A549 treated with dexamethasone at 1 μM for 4 hours (cell line): ENCODE data around the gene RPS19BP1. TPM values are rescaled to one million over a fixed set of nuclear protein-coding genes. Genes with fewer than 3 reads are reported as not detected.

Experiments
- total RNA-seq: library from RNA; stranded (reverse); fragments of 200-300 nt; extraction: Qiagen RNA extraction; gene quantifications from 5 replicates; pipeline ENCODE4 v1.2.3, GENCODE V29; 2022

The RPS19BP1 gene, protein sequence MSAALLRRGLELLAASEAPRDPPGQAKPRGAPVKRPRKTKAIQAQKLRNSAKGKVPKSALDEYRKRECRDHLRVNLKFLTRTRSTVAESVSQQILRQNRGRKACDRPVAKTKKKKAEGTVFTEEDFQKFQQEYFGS
- total RNA-seq, result 74.6 to 99.1 TPM (median 82.4 TPM) in 5 replicates

DNA sequence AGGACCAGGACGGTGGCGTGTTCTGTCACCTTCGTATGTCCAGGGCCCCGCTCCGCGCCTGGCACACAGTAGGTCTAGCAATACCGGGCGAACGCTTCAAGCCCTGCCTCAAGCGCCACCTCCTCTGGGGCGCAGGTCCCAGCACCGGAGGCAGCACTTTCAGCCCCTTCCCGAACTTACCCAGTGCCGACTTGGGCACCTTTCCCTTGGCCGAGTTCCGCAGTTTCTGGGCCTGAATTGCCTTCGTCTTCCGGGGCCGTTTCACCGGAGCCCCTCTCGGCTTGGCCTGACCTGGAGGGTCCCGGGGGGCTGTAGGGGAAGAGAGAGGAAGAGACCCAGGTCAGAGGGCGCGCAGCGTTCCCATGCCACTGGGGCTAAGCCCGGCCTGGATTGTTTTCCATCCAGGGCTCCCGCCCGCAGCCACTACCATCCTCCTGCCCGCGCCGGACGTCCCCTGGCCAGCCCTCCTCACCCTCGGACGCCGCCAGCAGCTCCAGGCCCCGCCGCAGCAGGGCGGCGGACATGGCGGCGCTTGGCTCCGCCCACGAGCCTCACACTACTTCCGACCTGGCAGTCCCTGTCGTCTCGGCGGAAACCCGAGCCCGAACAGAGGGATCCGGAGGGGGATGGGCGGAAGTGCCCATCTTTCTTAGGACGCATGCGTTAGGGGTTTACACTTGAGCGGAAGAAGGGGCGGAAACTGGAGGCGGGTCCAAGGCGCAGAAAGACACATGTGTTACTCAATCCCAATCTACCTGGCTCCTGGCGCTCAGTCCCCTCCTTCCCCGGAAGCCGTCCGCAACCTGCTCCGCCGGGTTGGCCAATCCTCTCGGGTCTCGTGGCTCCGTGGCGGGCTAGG lies at the start of gene RPS19BP1:
Gene RPS19BP1 (minus strand): TSS at position 534 of the 859 bp plus-strand sequence. CDS start 10 bp downstream, at position 524.

DNA sequence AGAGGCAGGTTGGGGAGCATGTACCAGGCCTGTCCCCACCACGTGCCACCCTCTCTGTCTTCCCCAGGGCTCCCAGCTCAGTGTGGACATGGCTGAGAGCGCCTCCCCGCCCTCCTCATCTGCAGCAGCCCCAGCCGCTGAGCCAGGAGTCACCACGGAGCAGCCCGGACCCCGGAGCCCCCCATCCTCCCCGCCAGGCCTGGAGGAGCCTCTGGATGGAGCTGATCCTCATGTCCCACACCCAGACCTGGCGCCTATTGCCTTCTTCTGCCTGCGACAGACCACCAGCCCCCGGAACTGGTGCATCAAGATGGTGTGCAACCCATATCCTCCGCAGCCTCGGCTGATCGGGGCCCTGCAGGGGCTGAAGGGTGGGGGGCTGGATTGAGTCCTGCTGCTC lies 38.1 kb upstream of the RPS19BP1 start, which contains the start of gene CACNA1I:
Gene CACNA1I (plus strand): TSS at position 89 of the 400 bp plus-strand sequence. CDS start 0 bp downstream, at position 89.

DNA sequence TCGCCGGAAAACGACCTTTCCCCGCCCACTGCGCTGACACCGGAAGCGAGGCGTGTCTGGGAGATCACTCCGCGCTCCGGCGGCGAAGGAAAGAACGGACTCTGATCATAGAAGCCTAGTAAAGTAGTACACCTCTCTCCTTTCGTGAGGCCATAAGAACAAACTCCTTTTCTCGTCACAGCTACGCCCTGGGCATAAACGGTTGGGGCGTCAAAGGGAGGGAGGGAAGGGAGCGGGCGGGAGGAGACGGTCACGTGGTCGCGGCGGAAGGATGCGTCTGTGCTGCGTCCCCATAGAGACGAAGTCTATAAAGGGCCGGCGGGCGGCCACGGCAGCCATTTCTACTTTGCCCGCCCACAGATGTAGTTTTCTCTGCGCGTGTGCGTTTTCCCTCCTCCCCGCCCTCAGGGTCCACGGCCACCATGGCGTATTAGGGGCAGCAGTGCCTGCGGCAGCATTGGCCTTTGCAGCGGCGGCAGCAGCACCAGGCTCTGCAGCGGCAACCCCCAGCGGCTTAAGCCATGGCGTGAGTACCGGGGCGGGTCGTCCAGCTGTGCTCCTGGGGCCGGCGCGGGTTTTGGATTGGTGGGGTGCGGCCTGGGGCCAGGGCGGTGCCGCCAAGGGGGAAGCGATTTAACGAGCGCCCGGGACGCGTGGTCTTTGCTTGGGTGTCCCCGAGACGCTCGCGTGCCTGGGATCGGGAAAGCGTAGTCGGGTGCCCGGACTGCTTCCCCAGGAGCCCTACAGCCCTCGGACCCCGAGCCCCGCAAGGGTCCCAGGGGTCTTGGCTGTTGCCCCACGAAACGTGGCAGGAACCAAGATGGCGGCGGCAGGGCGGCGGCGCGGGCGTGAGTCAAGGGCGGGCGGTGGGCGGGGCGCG lies 12.1 kb downstream of the RPS19BP1 start, which contains the start of gene ATF4:
Gene ATF4 (plus strand): TSS at position 337 of the 880 bp plus-strand sequence. CDS start 884 bp downstream, outside the sequence.

DNA sequence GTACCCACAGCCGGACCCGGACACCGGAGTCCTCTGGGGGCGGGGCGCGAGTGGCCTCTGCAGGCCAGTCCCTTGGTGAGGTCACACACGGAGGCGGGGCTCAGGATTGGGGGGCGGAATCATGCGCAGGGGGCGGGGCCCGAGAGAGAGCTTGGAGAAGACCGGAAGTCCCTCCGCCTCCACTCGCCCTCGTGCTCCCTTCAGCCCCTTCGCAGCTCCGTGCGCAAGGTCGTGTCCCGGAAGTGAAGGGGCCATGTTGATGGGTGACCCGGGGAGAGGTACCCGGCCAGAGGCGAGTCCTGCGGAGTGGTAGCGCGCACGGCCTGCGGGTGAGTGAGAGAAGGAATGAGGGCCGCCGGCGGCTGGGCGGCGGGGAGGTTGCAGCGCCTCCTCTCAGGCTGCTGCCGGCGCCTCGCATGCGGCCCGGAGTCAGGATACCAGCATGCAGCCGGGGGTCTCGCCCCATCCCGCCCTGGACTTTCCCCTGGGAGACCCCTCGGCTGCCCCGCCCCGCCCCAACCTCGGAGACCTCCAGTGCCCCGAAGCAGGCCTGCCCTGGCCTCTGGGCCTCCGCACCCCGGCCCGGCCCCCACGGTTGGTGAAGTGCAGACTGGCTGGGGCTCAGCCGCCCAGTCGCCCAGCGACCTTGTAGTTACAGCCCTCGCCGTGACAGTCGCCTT lies 30.3 kb downstream of the RPS19BP1 start, which contains the start of gene MIEF1:
Gene MIEF1 (plus strand): TSS at position 182 of the 680 bp plus-strand sequence. CDS start 9,005 bp downstream, outside the sequence.

Other genes with a start within 250 kb of the RPS19BP1 start
- 1,528 to 2,414 TPM (median 1,562 TPM) in 5 replicates for gene RPL3, start 213.1 kb downstream of the RPS19BP1 start, total RNA-seq
- gene SYNGR1, start 182.8 kb downstream of the RPS19BP1 start, total RNA-seq, result 9.4 to 11.9 TPM (median 10.2 TPM) in 5 replicates
- gene TAB1, start 133.0 kb downstream of the RPS19BP1 start, total RNA-seq, result 7.4 to 11.3 TPM (median 10.3 TPM) in 5 replicates
- 0.61 to 1.2 TPM (median 0.89 TPM) in 5 replicates for gene MGAT3, start 75.7 kb downstream of the RPS19BP1 start, total RNA-seq
- 21.6 to 30.6 TPM (median 28.1 TPM) in 5 replicates for gene MIEF1, start 30.5 kb downstream of the RPS19BP1 start, total RNA-seq
- 302 to 372 TPM (median 335 TPM) in 5 replicates for gene ATF4, start 12.2 kb downstream of the RPS19BP1 start, total RNA-seq
- 0.06 to 0.13 TPM (median 0.11 TPM) in 5 replicates for gene CACNA1I, start 38.0 kb upstream of the RPS19BP1 start, total RNA-seq